Fibroblast of villous mesenchyme (primary cell): ENCODE measurements around the gene ORC4. TPM values are rescaled to one million over a fixed set of nuclear protein-coding genes. Genes with fewer than 3 reads are reported as not detected.

Experiments used
- DNase-seq: peaks from one replicate; pipeline ENCODE4 v3.0.0-alpha.2; 2010; ENCODE audit warnings: low read depth
- H3K4me3 ChIP-seq: 2 replicates; pipeline ENCODE4 v1.5.1; 2011; ENCODE audit warnings: low read depth, mild to moderate bottlenecking, low read length
- CTCF ChIP-seq: IDR thresholded peaks from 2 replicates; pipeline ENCODE4 v1.5.1; 2012; ENCODE audit warnings: low read depth, mild to moderate bottlenecking, low read length; ENCODE audit not compliant: insufficient read depth
- total RNA-seq: library from RNA; depleted of rRNA; stranded (reverse); fragments of >200 nt; gene quantifications from 2 replicates; pipeline ENCODE4 v1.2.3, GENCODE V29; 2012

Gene ORC4
- total RNA-seq, 1 donor: 40.6 TPM

- H3K4me3 ChIP-seq: no peak overlapping the region
- DNase-seq: no peak
- TF ChIP-seq CTCF: no peak
These were observed 116.5 kb downstream of the ORC4 start for GRCh38 chr2:147904051-147904450.

GRCh38 chr2:147888680-147889079, 131.9 kb downstream of the ORC4 start:
- DNase-seq: peak; percentile 8
- no peak overlapping the region for H3K4me3 ChIP-seq
- TF ChIP-seq CTCF: no peak

GRCh38 chr2:147886136-147886535, 134.4 kb downstream of the ORC4 start:
- no peak for TF ChIP-seq CTCF
- H3K4me3 ChIP-seq: no peak overlapping the region
- DNase-seq: no peak

GRCh38 chr2:147884830-147885229, 135.7 kb downstream of the ORC4 start:
- no peak overlapping the region for H3K4me3 ChIP-seq
- peak; percentile 10 for DNase-seq
- no peak for TF ChIP-seq CTCF

GRCh38 chr2:147882631-147883030, 137.9 kb downstream of the ORC4 start:
- no peak for DNase-seq
- TF ChIP-seq CTCF: no peak
- H3K4me3 ChIP-seq: no peak overlapping the region

Other genes with a start within 250 kb of the ORC4 start
- gene ACVR2A, start 175.7 kb downstream of the ORC4 start, total RNA-seq: 13.2 and 25.9 TPM in 2 replicates
- 20.6 and 35.0 TPM in 2 replicates for gene MBD5, start 354 bp upstream of the ORC4 start, total RNA-seq